GM18520 (cell line): ENCODE results near the gene AKAP8.
"Not testable (repeated sequence)": the region's sequence is repeated elsewhere in the genome, so short reads cannot be mapped to it uniquely, and the experiment has no call there.

Experiments used
- ATAC-seq: cut with Tn5 transposase; IDR thresholded peaks from one replicate; pipeline ENCODE4 v1.9.1; 2021; ENCODE audit not compliant: unreplicated experiment

Gene AKAP8

DNA sequence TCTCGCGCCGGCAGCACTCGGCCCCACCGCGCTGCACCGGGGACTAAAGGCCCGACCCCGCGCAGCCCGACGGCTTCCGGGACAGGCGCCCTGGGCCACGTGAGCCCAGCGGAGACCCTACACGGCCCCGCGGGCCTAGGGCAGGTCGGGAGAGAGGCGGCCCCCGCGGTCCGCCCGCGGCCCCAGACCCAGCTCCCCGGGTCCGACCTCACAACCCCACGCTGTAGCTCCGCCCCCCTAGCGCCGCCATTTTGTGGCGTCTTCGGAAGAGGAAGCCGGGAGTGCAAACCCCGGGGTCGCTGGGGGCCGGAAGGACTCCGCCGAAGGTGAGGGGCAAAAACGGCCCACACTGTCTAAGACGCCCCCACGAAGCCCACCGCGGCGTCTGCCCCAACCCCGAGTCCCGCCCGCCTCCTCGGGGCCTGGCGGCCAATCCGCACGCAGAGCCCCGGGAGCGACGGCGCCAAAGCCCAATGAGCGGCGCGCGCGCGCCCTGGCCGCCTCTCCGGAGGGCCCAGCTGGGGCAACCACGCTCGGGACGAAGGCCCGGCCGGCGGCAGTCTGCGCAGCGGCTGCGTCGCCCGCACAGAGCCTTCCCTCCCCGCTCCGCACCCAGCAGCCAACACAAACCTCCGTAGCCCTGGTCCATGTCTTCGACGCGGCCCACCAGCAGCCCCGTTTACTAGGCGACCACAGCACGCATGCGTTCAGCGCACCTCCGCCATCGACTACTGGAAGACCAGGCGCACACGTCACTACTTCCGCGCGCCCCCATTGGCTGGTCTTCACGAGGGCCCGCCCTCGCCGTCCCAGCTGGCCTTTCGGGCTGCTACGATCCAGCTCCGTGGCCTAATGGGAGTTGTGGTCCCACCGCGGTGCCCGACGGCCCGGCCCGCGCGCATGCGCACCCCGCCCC lies at the start of gene AKAP8:
AKAP8 (minus strand) TSS at position 705 of the 916 bp plus-strand sequence; CDS start at position 649, 56 bp downstream.
- ATAC-seq: peak; percentile 76

DNA sequence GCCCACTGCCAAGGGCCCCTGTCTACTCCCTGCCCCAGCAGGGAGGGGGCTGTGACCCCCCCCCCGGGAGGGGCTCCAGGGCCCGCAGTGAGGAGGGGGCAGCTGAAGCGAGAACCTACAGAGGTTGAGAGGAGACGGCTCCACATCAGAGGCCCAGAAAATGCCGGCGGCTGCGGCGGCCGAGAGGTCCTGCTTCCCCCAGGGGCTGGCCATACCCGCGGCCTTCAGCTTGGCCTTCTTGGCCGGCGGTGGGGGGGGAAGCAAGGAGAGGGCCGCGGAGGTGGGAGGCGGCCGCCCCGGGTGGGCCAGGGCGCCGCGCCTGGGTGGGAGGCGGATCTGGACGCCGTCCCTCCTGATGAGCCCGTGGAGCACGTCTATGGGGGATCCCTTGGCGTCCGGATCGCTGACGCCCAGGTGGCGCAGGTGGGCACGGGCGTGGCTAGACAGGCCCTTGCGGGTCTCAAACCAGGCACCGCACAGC lies 48.4 kb upstream of the AKAP8 start:
- ATAC-seq: no peak

DNA sequence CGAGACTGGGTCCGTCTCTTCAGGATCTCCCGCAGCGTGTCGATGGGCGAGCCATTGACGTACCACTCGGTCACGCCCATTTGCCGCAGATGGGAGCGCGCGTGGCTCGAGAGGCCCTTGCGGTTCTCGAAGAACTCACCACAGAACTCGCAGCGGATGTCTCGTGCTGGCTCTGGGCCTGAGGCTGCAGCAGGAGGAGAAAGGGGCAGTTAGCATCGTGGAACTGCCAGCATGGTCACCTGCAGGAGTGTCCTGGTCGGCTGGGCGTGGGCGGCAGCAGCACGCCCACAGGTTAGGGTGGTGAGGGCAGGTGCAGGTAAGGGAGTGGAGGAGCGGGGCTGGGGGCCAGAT lies 47.7 kb upstream of the AKAP8 start:
- ATAC-seq: no peak

DNA sequence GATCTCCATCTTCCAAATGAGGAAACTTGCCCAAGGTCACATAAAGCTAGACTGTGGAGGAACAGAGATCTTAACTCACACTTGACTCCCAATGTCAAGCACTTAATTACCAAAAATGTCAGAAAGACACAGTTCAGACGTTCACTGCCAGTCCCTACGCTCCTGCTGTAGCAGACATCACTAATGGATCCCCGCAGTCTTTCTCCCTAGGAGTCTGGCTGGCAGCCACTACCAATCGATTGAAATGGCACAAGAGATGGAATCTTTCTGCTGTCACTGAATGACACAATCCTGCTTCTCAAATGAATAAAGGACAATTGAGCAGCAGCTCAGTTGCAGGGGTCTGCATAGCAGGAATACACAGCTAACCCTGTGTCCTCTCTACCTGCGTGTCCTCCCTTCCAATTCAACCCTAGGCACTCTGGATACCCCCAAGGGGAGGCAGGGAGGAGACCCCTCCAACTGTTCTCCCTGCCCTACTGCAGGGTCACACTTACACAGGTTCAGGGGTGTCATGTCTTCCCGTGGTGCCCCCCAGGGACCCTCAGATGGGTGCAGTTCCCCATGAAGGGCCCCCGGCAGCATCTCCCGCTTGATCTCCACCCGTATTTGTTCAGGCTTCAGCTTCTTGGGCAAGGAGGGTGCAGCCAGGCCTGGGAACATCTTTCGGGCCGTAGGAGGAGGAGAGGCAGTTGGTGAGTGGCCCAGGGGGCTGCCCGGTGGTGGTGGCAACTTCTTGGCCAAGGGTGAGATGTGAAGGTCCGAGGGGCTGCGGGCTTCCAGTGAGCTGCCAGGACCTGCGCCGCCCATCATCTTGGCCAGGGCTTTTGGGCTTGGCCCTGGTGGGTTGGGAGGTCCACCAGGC lies 47.1 kb upstream of the AKAP8 start:
- no peak for ATAC-seq

DNA sequence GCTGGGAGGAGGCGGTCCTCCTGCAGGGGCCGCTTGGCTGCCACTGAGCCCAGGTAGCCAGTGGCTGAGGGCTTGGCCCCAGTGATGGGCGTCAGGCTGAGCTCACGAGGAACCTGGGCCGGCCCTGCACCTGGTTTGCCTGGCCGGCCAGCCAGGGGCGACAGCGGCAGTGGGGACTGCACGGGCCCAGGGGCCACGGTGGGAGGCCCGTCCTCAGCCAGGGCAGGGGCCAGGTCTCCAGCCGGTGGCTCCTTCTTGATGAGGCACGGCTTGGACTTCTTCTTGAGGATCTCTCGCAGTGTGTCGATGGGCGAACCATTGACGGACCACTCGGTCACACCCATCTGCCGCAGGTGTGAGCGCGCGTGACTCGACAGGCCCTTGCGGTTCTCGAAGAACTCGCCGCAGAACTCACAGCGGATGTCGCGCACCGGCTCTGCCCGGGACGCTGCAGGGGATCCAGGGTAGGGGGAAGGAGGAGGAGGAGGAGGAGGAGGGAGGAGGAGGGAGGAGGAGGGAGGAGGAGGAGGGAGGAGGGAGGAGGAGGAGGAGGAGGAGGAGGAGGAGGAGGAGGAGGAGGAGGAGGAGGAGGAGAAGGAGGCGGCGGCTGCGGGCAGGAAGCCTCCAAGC lies 45.8 kb upstream of the AKAP8 start:
- ATAC-seq: no peak

DNA sequence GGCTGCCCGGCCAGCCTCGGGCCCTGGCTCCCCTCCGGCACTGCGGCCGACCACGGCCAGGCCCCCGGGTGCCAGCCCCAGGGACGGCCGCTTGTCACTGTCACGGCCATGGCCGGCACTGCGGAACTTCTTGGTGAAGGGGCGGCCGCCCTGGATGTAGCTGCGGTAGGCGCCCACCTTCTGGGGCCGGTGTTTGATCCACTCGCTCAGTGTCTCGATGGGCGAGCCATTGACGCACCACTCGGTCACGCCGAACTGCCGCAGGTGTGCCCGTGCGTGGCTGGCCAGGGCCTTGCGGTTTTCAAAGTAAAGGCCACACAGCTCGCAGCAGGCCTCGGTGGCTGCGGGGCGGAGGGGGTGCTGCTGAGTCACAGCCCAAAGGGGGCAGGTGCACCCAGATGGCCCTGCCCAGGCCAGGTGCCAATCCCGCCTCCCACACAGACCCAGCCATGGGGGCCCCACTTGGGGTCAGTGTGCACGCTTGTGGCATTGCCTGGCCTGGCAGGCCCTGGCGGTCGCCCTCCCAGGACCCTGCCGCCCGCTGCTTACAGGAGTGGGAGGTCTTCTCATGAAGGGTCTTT lies 45.2 kb upstream of the AKAP8 start:
- ATAC-seq: no peak

DNA sequence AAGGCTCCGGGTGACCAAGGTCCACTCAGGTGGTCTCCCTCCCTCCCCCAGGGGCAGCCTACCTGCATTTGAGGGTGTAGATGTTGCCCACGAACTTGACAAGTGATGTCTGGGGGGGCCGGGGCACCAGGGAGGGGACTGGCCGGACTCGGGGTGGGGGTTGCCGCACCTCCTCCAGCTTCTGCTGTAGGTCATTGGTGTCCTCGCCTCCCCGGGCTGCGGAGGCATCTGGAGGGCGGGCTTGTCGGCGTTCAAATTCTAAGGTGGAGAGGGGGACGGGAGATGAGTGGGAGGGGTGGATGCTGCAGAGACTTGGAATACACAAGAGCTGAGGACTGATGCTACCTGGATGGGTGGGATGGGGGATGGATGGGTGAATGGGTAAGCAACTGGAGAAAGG lies 44.5 kb upstream of the AKAP8 start:
- ATAC-seq: no peak

DNA sequence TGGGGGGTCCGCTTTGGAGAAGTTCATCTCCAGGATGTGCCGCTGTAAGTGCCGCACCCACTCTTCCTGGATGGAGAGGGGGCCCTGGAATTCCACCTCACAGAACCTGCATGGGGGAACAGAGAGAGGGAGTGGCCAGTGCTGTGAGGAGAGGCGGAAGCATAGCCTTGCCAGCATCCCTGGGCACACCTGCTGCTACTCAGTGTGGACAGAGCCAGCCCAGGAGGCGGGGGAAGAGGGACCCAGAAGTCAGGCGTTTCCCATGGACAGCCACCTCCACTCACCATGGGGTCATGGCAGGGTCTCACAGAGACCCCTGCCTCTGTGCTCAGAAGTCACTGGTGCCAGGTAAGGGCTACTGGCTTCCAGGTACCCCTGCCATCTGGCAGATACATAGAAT lies 43.5 kb upstream of the AKAP8 start:
- ATAC-seq: no peak

DNA sequence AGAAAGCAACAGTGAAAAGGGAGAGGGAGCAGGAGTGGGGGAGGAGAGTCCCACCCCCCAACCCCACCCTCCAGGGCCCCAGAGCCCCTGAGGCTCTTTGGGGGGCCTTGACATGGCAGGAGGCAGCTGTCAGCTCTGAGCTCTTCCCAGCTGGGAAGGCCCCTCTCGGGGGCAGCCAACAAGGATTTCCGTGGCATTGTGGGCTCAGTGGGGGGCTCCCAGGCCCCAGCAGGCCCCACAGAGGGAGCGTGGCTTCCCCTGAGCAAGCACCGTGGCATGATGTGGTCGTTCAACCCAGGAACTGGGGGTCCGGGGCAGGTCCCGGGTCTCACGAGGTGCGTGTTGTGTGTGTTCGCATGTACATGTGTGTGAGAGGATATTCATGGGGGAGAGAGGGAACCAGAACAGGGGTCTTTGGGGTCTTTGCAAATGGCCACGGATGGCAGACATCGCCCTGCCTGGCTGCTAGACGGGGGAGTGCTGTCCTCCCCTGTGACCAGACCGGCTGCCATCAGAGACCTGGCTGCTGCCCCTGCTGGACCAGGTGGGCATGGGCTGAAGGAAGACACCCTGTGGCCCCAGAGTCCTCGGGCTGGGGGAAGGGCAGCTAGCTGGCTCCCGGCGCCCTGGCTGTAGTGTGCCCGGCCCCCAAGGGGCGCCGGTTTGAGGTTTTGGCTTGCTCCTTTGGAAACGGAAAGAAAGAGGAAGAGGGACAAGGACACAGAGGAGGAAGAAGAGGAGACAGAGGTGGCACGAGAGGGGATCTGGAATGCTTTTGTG lies 42.9 kb upstream of the AKAP8 start:
- ATAC-seq: no peak

DNA sequence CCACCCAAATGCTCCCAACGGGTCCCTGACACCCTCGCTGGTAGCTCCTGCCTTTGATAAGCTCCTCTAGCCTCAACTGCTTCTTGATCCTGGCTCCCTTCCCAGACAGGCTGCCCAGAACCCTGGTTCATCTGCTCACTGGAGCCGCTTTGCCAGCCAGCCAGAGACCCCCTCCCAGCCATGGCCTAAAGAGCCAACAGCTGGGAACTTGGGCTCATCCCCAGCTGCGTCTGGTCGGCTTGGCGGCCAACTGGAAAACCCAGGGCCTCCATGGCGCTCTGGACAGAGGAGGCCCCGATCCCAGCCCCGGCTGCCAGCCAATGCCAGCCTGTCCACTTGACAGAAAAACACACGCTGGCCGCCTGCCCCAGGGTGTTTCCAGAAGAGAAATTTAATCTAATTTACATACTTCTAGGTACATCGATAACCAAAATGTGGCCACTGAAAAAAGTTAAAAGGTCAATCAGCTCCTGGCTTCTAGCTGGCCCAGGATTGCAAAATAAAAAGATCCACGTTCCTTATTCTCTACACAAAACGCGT lies 42.2 kb upstream of the AKAP8 start:
- ATAC-seq: no peak

DNA sequence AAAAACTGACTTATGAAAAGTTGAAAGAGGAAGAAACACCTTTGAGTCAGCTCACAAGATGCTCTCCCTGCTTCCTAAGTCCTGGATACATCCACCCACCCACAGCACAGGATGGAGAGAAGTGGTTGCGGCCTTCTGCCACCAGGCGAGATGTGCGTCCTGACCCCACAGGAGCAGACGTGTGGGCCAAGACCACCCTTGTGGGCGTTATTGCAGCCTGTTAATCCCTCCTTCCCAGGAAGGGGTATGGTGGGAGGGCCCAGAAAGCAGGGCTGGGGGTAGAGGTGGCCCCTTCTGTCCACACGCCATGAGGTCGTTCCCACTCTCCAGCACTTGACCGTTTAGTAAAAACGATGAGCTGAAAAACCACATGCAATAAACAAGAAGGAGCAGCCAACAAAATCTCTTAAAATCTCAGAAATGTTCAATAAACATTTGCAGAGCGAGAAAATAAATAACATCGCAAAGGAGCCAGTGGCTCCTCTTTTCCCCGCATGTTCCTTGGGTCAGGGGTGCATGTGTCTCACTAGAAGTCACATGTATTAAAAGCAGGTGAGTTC lies 41.6 kb upstream of the AKAP8 start:
- ATAC-seq: no peak

DNA sequence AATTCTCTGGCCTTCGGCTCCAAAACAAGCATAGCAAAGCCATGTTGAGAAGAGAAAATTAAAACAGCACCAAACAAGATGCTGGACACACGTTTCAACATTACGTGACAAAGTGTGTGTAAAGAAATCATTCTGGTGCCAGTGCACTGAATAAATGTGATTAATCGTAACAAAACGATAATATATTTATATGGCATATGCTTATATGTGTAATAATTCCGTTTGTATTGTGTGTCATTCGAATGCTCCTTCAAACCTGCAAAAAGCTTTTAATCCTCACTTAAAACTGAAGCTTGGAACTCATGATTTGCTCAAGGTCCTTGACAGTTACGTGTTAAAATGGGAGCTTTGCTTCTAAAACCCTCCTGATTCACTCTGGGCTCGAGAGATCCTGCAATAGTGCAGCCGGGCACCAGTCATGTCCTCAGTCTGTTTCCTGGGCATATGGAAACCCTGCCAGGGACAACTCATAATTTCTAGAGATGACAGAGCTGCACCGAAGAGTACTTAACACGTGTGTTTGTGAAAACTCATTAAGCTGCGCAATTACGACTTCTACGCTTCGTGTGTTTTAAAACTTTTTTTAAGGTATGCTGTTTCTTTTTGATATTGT lies 39.9 kb upstream of the AKAP8 start:
- no peak for ATAC-seq

DNA sequence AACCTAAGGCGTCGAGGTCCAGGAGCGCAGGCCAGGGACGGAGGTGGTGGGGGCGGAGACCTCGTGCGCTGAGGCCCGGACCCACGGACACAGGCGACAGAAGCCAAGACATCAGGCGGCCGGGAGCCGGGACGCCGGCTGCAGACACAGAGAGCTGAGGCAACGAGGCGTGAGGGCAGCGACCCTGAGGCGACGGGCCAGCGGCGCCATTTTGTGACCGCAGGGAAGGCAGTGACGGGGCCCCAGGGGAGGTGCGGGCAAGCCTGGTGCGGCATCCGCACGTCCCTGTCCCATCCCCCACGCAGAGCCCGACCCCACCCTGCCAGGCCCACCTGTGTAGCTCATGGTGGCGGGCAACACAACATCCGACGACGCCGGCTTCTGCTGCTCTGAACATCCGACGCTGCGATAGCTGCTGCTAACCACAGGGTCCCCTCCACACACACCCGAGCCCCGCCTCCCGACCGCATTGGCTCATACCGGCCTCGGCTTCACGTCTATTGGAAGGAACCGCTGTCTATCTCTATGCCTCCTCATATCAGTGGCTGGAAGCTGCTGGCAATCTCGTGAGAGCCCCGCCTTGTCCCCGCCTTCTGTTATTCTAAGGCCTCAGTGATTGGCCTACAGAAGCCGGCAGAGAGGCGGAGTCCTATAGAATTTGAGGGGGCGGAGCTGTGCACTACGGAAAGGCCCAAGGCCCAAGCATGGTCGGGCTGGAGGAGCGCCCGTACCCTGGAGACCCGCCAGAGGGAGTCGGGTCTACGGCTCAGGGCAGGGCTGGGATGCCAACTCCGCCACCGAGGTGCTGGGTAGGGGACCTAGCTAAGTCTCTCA lies 39.2 kb upstream of the AKAP8 start, which contains the start of gene AKAP8L:
AKAP8L (minus strand) TSS at position 410 of the 834 bp plus-strand sequence; CDS start at position 345, 65 bp downstream.
- ATAC-seq: peak; percentile 93

DNA sequence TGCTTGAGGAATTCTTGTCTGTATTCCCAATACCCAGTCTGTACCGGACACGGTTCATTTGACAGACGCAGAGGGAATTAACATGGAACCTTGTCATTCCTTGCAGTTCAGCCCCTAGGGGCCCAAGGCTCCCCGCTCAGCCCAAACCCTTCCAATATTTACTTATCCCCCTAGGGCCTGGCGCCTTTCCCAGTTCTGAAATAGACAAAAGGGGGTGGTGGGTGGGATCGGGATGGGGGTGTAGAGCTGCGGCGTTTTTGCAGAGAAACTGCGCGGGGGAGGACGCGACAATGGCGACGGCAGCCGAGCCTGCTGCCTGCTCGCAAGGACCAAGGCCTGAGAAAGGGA lies 38.6 kb upstream of the AKAP8 start:
- no peak for ATAC-seq

DNA sequence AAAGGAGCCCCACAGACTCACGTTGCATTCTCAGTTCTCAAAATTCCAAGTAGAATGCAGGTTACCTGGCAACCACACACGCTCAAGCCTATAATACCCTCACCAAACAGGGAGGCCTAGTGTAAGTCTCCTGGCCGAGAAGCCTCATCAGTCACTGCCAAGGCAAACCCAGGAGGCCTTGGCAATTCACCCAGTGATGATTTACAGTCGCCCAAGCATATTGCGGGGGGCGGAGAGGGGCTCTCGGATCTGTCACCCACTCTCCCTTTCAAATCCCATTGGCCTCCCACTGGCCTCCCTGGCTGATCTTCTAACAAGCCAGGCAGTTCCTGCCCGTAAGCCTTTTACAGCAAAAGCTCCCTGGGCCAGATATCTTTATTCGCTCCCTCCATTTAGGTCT lies 38.1 kb upstream of the AKAP8 start:
- ATAC-seq: no peak

DNA sequence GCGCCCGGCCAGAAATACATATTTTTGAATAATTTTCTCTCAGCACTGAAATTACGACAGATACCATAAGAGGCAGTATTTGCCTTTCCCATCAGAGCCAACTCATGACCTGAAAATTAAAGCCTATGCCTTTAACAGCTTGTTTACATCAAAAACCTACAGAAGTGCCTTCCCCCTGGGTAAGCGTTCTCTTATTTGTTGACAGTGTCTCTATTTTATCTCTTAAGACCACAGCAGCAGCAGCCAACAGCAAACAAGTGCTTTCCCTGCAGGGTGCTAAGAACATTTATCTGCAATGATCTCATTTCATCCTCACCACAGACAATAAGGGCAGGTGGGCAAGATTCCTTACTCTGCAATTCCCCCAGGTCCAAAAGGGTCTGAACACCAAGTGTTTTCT lies 33.2 kb upstream of the AKAP8 start:
- ATAC-seq: no peak

DNA sequence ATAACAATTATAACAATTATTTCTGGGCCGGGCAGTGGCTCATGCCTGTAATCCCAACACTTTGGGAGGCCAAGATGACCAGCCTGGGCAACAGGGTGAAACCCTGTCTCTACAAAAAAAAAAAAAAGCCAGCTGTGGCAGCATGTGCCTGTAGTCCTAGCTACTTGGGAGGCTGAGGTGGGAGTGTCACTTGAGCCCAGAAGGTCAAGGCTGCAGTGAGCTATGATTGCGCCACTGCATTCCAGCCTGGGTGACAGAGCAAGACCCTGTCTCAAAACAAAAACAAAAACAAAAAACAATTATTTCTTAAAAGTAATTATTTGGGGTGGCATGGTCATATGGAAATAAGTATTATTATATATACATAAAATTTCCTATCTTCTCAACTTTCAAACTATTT lies 31.8 kb upstream of the AKAP8 start:
- ATAC-seq: not testable (repeated sequence)

DNA sequence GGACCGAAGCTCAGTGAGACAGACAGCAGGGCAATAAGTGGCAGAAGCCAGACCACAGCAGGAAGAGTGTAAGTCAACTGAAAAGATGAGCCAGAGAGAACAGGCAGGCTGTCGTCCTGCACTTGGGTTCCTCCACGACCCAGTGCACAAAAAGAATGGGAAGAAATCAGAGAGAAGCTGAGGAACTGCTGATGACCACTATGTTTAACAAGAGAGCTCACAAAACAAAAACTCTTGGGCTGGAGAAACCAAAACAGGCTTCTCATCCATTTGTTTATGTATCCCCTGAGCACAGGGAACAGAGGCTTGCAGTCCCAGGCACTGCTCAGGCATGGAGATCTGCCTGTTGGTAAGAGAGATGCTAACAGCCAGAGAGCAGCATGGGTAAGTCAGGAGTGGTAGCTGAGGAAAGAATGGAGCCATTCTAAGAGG lies 25.2 kb upstream of the AKAP8 start:
- no peak for ATAC-seq
